ENCODE results near the gene GPSM1.

DNA sequence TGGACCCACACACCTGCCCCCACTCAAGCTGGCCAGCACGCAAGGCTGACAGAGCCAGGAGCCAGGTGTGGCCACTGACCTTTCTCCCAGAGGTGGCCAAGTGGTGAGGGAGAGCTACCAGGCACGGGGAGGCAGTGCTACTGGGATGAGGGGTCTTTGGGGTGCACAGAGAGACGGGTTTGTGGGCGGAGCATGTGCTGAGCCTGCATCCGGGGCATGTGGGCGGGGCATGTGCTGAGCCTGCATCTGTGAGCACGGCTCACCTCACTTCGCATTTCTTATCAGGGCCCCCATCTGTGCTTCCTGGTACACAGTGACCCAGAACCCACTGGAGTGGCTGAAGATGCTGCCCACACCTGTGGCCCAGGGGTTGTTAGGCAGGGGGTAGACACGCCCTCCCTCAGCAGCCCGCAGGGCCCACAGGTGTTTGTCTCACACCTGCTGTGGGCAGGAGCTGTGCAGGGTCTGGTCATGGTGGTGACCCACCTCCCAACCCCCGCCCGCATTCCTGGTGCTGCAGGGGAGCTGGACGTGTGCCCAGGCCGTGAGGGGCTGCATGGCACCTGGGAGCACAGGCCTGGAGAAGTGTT, 45.0 kb upstream of the GPSM1 start:
- TF ChIP-seq, protein P1, sequence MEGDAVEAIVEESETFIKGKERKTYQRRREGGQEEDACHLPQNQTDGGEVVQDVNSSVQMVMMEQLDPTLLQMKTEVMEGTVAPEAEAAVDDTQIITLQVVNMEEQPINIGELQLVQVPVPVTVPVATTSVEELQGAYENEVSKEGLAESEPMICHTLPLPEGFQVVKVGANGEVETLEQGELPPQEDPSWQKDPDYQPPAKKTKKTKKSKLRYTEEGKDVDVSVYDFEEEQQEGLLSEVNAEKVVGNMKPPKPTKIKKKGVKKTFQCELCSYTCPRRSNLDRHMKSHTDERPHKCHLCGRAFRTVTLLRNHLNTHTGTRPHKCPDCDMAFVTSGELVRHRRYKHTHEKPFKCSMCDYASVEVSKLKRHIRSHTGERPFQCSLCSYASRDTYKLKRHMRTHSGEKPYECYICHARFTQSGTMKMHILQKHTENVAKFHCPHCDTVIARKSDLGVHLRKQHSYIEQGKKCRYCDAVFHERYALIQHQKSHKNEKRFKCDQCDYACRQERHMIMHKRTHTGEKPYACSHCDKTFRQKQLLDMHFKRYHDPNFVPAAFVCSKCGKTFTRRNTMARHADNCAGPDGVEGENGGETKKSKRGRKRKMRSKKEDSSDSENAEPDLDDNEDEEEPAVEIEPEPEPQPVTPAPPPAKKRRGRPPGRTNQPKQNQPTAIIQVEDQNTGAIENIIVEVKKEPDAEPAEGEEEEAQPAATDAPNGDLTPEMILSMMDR (IDR thresholded peaks at IDR 0.05): no peak
- TF ChIP-seq EZH2 (IDR thresholded peaks at IDR 0.05) (no peak), EZH2phosphoT487 (IDR thresholded peaks at IDR 0.05) (no peak)
